ENCODE results near the gene FOXP2.

Gene FOXP2

GRCh38 chr7:114653364-114654088 is 238.9 kb downstream of the FOXP2 start:
- no peak for DNase-seq (ENCODE audit: low read depth in 2 of 2)

DNA sequence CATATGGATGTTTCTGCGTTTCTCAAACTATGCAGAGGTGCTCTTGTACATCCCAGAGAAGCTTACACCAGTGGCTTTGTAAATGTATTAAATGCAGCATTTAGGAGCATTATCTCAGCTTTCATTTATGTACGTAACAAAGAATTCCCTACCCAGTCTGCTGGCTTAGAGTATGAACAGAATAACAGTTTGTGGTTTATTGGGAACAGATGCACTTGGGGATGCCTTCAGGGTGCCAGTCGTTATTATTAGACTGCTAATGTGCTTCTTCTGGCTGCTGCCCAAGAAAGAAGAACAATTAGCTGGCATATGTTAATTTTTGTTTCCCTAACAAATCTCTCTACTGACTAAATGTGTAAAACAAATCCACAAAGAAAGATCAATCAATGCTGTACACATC is 241.9 kb downstream of the FOXP2 start:
- no peak for DNase-seq (ENCODE audit: low read depth in 2 of 2)

- no peak for DNase-seq (ENCODE audit: low read depth in 2 of 2)
Measured at GRCh38 chr7:114657279-114657678, 242.7 kb downstream of the FOXP2 start.

GRCh38 chr7:114658216-114658615 is 243.6 kb downstream of the FOXP2 start:
- DNase-seq (ENCODE audit: low read depth in 2 of 2), result no peak

DNA sequence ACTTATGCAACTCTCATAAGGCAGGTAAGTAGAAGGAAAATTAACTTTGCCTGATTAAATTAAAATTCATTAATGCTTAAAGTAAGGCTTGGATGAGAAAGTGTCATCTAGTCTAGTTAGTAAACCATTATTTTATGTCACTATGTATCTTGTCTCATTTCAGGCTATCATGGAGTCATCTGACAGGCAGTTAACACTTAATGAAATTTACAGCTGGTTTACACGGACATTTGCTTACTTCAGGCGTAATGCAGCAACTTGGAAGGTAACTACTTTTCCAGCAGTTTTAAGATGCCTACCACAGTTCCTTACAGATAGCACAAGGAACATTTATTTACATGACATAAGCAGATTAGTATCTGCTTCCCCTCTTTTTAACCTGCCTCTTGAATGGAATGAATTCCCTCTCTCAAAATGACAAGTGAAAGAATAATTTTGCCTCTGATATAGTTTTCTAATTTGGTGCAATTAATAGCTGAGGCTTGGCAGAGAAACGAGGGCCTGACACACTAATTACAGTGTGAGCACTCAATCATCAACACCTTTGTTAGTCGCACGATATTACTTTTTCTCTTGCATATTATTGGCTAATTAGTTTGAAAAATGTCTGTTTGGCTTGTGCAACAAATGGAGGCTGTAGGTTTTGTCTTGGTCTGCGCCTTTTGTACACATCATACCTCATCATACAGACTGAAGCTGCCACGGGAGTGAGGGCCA is 245.0 kb downstream of the FOXP2 start:
- no peak for DNase-seq (ENCODE audit: low read depth in 2 of 2)

DNA sequence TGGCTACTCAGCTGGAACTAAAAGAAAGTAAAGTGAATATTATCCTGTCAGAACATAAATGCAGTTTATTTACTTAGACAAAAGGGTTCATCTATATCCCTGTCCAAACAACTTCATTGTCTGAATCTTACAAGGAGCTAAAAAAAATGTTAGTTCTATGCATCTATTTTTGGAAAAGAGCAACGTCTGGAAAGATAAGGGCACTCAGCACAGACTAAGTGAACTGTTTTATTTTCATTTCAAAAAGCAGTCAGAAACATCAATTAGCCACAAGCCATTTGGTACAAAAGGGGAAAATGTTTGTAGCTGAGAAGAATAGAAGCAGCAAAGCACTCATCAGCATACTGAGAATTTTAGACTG is 245.5 kb downstream of the FOXP2 start:
- DNase-seq (ENCODE audit: low read depth in 2 of 2), result no peak

- no peak for DNase-seq (ENCODE audit: low read depth in 2 of 2)
Measured at GRCh38 chr7:114660753-114661152, 246.1 kb downstream of the FOXP2 start.

DNA sequence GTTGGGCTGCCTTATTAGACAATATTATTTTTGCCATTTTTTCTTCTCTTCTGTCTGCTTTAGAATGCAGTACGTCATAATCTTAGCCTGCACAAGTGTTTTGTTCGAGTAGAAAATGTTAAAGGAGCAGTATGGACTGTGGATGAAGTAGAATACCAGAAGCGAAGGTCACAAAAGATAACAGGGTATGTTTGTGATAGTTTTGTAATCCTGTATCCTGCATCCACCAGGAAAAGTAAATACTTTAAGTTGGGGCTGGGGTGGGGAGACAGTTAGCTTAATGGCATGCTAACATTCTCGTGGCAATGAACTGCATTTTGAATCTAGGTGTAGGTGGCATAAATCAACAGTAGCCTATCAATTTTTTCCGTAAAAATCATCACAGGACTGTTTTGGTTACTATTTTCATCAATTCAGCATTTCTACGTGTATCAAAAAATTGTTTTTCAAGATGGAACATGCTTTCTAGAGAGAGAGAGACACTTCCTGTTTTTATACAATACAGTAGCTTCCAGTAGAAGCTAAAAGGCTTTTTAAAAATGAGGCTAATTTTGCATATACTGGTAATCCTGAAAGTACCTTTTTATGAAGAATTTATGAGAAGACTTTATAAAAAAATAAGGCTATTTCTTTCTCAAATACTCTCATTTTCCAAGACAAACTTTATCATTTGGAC is 247.5 kb downstream of the FOXP2 start:
- no peak for DNase-seq (ENCODE audit: low read depth in 2 of 2)

GRCh38 chr7:114663502-114663901 is 248.9 kb downstream of the FOXP2 start:
- DNase-seq (ENCODE audit: low read depth in 2 of 2), result no peak

- no peak for DNase-seq (ENCODE audit: low read depth in 2 of 2)
Measured at GRCh38 chr7:114670676-114671075, 256.1 kb downstream of the FOXP2 start.

DNA sequence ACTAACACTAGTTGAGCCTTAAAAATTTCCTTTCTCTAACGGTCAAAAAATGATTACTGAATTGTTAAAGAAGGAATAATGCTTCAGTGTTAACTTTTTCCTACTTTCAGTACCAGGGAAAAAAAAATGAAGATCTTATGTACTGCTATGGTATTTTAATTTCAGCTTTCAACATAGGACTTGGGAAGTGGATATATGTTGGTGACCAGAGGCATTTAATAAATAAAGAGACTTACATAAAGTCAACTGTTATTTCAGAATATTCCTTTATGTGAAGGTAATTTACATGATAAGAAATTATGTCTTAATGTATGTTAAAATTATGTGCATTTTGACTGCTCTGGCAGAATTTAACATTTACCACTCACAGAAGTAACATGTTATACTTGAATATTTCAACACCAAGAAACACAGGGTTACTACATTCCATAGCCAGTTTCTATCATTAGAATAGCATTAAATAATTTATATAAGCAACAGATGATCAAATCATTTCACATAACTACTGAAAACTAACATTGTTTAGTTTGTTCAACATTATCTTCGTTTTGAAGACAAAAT is 257.0 kb downstream of the FOXP2 start:
- DNase-seq (ENCODE audit: low read depth in 2 of 2), result no peak

DNA sequence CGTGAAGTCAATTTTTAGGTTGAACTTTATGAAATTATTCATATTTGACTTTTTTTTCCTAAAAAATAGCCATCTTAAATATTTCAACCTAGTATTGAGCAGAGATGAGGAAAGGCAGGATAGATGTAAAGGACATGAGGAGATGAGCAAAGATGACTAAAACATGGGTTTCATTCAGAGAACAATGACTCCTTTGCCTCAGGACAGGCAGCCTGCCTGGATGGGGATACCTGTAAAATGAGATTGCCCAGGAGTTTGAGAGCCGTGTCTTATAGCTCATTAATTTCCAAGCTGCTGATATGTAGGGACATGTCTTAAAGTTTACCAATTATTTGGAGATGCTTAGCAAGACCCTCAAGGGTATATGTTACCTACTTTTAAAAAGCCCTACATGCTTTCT is 263.5 kb downstream of the FOXP2 start:
- no peak for DNase-seq (ENCODE audit: low read depth in 2 of 2)

- no peak for DNase-seq (ENCODE audit: low read depth in 2 of 2)
Measured at GRCh38 chr7:114687238-114687637, 272.6 kb downstream of the FOXP2 start.

DNA sequence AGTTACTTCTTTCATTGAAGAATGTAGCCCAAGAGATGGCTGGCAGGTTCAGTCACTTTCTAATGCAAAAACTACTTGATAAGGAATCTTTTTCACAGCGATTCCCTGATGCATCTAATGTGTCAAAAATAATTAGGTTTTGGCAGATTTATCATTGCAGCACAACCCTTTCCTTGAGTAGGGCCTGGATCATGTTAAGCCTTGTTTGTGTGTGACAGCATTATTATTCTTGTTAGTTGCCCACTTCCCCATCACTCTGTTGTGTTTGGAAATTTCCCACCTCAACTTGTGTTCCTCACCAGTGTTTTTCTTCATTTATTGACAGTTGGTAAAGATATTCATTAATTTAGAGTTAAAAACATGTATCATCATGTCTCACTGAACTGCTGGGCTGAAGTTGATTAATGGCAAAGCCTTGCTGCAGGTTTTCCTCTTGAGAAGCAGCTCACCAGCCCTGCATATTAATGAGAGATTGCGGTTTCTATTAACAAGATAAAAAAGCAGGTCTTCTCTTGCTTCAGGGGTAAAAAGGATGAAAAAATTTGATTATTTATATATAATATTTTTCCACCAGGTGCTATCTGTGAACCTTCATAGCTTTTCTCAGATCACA is 273.9 kb downstream of the FOXP2 start:
- DNase-seq (ENCODE audit: low read depth in 2 of 2), result no peak

DNA sequence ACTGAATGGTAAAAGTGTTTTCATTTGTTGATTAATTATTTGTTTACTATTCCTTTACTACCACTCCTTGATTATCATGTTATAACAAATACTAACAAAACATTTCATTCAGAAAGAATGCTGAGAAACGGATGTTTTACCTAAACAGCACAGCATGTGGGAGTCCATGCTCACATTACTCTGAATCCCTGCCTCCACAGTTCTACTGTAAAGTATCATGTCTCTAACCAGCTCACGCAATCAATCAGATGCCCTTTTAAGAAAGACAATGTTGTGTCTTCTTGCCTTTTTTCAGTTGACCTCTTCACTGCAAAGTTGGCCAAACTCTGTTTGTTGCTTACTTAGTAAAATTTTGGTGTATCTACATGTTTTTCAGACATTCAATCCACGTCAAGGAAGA is 274.8 kb downstream of the FOXP2 start:
- DNase-seq (ENCODE audit: low read depth in 2 of 2), result no peak

GRCh38 chr7:114691605-114692004 is 277.0 kb downstream of the FOXP2 start:
- DNase-seq (ENCODE audit: low read depth in 2 of 2), result no peak

DNA sequence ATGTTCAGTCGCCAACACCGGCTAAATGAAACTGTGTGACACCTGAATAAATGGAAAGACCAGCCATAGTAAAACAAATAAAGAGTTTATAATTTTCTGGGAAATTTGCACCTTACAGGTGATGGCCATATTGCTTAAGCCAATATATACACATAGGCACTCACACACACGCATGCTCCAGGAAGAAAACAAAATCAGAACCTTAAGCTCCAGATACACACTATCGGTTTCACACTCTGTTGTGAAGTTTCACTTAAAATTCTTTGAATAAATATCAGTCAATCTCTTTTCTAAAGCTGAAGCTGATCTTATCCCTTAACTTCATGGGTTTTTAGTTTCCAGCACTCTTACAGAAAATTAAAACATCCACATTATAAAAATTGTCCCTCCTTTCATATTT is 280.6 kb downstream of the FOXP2 start:
- no peak for DNase-seq (ENCODE audit: low read depth in 2 of 2)

DNA sequence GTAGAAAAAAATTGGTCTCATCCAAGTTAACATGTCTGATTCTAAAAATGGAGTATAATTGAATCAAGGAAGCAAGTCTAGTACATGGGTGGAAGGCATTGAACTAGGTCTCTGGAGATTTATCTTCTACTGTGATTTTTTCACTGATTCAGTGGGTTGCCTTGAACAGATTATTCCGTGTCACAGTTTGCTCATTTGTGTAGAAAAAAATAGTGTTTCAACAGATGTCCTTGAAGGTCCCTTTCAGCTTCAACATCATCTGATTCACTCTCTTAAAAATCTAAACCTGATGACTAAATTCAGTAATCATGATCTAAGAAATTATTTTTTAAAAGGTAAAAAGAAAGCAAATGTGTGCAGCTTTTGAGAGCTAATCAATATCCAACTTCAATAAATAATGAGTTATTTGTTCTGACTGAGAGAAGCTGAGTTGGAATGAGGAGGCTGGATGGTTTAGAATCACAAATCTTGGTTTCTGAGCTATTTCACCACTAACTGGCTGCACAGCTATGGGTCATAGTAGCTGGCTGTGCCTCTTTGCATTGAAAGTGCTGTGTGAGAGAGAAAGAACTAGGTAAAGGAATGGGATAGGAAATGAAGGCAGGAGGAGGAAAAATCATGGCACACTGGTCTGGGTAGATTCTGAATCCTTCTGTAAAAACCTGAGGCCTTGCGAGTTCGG is 285.8 kb downstream of the FOXP2 start:
- DNase-seq (ENCODE audit: low read depth in 2 of 2), result no peak

DNA sequence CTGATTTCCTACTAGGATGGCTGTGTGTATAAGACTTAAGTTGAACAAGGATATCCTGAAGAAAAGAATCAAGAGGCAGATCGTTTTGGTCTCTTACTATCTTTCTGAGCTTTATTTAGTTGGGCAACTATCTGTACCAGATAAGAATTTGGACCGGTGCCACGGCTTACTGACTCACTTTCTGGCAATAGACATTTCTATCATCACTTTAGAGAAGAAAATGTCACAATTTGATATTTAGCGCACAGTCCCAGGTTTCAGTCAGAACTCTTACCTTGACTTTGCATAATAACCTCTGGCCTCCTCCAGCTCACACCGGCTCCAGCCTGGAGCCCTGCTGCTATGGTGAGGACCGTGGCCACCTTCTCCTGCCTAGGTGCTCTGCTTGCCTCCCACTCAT is 289.1 kb downstream of the FOXP2 start:
- DNase-seq (ENCODE audit: low read depth in 2 of 2), result no peak

DNA sequence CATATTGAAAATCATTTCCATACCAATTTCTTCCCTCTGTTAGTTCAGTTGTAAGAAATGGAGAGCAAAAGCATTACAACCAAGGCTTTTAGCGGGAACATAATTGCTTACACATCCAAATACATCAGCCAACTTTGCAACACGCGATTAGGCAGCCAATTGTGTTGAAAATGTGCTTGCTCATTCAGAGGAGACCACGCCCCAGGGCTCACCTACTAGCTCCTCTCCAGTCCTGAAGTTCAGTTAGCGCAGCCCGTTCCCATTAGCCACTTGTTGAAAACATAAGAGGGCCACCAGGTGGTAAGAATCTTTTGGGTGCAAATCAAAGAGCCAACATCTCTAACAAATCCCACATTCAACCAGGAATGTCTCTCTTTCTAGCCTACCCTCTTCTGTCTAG is 294.0 kb downstream of the FOXP2 start:
- DNase-seq (ENCODE audit: low read depth in 2 of 2), result no peak

- DNase-seq (ENCODE audit: low read depth in 2 of 2), result no peak
Measured at GRCh38 chr7:114710499-114710898, 295.9 kb downstream of the FOXP2 start.

GRCh38 chr7:114711241-114711640 is 296.6 kb downstream of the FOXP2 start:
- DNase-seq (ENCODE audit: low read depth in 2 of 2), result no peak
